ENCODE data around the gene TMEM144. TPM values are rescaled to one million over a fixed set of nuclear protein-coding genes. Genes with fewer than 3 reads are reported as not detected.

The TMEM144 gene
- total RNA-seq, 1 experiment from 2014 or later = 3.4 TPM

DNA sequence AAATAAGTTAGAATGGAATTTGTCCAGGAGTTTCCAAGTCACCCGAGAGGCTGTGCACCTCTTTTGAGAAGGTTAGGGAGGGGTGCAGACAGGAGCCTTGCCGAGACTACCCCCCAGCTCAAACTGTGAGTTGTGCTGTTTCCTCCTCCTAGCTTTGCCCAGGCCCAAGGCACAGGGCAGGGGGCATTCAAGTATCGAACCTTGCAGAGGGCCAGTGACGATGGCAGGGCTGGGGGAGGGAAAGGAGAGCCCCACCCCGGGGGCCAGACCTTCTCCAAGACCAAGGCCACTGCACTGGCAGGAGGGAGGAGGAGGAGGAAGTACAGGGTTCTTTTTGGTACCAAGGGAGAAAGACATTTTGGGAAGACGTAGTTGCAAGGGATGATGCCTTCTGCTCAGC is 80.6 kb downstream of the TMEM144 start:
- no peak overlapping the region for H3K27ac Mint-ChIP-seq
- Histone ChIP-seq H2BK20ac (ENCODE audit: low read depth, low read length, poor library complexity, severe bottlenecking) (no peak overlapping the region), H2BK15ac (ENCODE audit: low read depth, low read length) (no peak overlapping the region), H4K20me1 (ENCODE audit: control insufficient read depth, insufficient read depth, insufficient read length) (no peaks in the 10 kb centered on the region), H2BK120ac (ENCODE audit: low read depth, low read length, poor library complexity, severe bottlenecking) (no peak overlapping the region), H3K79me2 (ENCODE audit: insufficient read depth, low read length) (no peaks in the 10 kb centered on the region), H4K8ac (replicated peaks; ENCODE audit: insufficient read length, low read depth, low read length) (no peak overlapping the region), H4K5ac (ENCODE audit: insufficient read length, low read depth, low read length) (no peak overlapping the region), H3K23ac (ENCODE audit: insufficient read length, low read depth, low read length) (no peak overlapping the region), H3T11ph (ENCODE audit: low read length) (no peak overlapping the region), H3K4ac (ENCODE audit: low read depth, low read length) (no peak overlapping the region), H3K18ac (ENCODE audit: insufficient read length, low read depth, low read length) (no peak overlapping the region), H3K4me2 (ENCODE audit: insufficient read depth, insufficient read length, low read length) (no peak overlapping the region), H3K23me2 (ENCODE audit: insufficient read length, low read depth, low read length, poor library complexity, severe bottlenecking) (no peaks in the 10 kb centered on the region), H3K27ac (ENCODE audit: insufficient read length, low read depth, low read length) (no peak overlapping the region), H3K14ac (ENCODE audit: insufficient read depth, low read length) (no peak overlapping the region), H2AFZ (ENCODE audit: low read length) (no peak overlapping the region), H2AK5ac (ENCODE audit: insufficient read length, low read length) (no peak overlapping the region), H3K56ac (ENCODE audit: insufficient read length, low read depth, low read length) (no peak overlapping the region), H3K27me3 (ENCODE audit: insufficient read depth, low read length) (no peaks in the 10 kb centered on the region), H2BK5ac (ENCODE audit: insufficient read length, low read length) (no peak overlapping the region), H3K9me3 (ENCODE audit: control insufficient read depth, low read depth, low read length) (no peaks in the 10 kb centered on the region), H3K79me1 (ENCODE audit: insufficient read depth, low read depth, low read length, poor library complexity, severe bottlenecking) (no peaks in the 10 kb centered on the region), H3K9ac (ENCODE audit: extremely low read depth, insufficient read length, low read length) (no peak overlapping the region), H2BK12ac (ENCODE audit: insufficient read length, low read depth, low read length) (no peak overlapping the region), H3K4me1 (ENCODE audit: insufficient read depth, low read length) (no peaks in the 10 kb centered on the region), H4K91ac (ENCODE audit: insufficient read length, low read depth, low read length) (no peak overlapping the region)
- H3K4me3 Mint-ChIP-seq = no peak overlapping the region
- H3K36me3 Mint-ChIP-seq (ENCODE audit: insufficient read depth in 1 of 3, low read depth in 3 of 3) = peaks cover 12 to 24% (median 17%) of the 10 kb centered on the region in 3 experiments
- TF ChIP-seq, protein P1, sequence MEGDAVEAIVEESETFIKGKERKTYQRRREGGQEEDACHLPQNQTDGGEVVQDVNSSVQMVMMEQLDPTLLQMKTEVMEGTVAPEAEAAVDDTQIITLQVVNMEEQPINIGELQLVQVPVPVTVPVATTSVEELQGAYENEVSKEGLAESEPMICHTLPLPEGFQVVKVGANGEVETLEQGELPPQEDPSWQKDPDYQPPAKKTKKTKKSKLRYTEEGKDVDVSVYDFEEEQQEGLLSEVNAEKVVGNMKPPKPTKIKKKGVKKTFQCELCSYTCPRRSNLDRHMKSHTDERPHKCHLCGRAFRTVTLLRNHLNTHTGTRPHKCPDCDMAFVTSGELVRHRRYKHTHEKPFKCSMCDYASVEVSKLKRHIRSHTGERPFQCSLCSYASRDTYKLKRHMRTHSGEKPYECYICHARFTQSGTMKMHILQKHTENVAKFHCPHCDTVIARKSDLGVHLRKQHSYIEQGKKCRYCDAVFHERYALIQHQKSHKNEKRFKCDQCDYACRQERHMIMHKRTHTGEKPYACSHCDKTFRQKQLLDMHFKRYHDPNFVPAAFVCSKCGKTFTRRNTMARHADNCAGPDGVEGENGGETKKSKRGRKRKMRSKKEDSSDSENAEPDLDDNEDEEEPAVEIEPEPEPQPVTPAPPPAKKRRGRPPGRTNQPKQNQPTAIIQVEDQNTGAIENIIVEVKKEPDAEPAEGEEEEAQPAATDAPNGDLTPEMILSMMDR (conservative IDR thresholded peaks at IDR 0.05) = no peak
- WGBS (ENCODE audit: extremely low coverage, insufficient read length, low lambda C conversion rate) = no CpG with 5 or more reads among the region's 6 CpGs
- DNase-seq = no peak
- peaks cover 19 to 38% of the 10 kb centered on the region in 2 experiments for H3K9me3 Mint-ChIP-seq
- no peaks in the 10 kb centered on the region; the same call in 1 of the 2 replicates for H3K27me3 Mint-ChIP-seq (ENCODE audit: low read depth)
- H3K4me1 Mint-ChIP-seq = peaks cover 5 to 8% of the 10 kb centered on the region in 2 experiments

All from H9 (cell line).